Measurements from ENCODE around the gene STPG2. TPM values are rescaled to one million over a fixed set of nuclear protein-coding genes. Genes with fewer than 3 reads are reported as not detected.

STPG2 gene
- total and polyA plus RNA-seq, 2 donors (not counting 3 experiments of a cell fraction or from before 2014, with no cell fraction given): not detected

GRCh38 chr4:98102660-98103059 lies 40.6 kb downstream of the STPG2 start:
- no peaks in the 10 kb centered on the region for H3K9me3 ChIP-seq (replicated peaks; ENCODE audit: control insufficient read depth, insufficient read depth, low read length)
- H3K36me3 ChIP-seq (ENCODE audit: control insufficient read depth in 2 of 2, extremely low read depth in 1 of 2, insufficient read depth in 2 of 2, low read length in 2 of 2): no peaks in the 10 kb centered on the region
- BruUV-seq (replicated peaks): no TSS peak
- no peaks in the 10 kb centered on the region for H3K79me2 ChIP-seq (ENCODE audit: control insufficient read depth, insufficient read depth, low read length)
- H4K20me1 ChIP-seq (replicated peaks; ENCODE audit: control insufficient read depth, extremely low read depth, insufficient read depth, low read length): no peaks in the 10 kb centered on the region
- no peak overlapping the region for H3K4me2 ChIP-seq (ENCODE audit: insufficient read depth, low read length)
- intact Hi-C loops (cut with micrococcal nuclease) (no loop called here), dilution Hi-C loops (cut with MboI; ENCODE audit: extremely low pct_ligation_motif_present, low sequenced_read_pairs) (no loop called here)
- H3K4me1 ChIP-seq (ENCODE audit: control insufficient read depth, extremely low read depth, insufficient read depth, low read length): no peaks in the 10 kb centered on the region
- H3K4me3 ChIP-seq (replicated peaks in 1 of 3; ENCODE audit: insufficient read depth in 1 of 3, low read depth in 1 of 3, low read length in 3 of 3): no peak overlapping the region
- FAIRE-seq (no peak), DNase-seq (ENCODE audit: low read depth, low spot score) (no peak)
- H3K9me1 ChIP-seq (replicated peaks; ENCODE audit: control insufficient read depth, extremely low read depth, insufficient read depth, low read length): no peaks in the 10 kb centered on the region
- POLR2A ChIA-PET: no interaction called here
- TF ChIP-seq, protein P1, sequence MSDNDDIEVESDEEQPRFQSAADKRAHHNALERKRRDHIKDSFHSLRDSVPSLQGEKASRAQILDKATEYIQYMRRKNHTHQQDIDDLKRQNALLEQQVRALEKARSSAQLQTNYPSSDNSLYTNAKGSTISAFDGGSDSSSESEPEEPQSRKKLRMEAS (IDR thresholded peaks at IDR 0.05; ENCODE audit: insufficient read depth, insufficient read length): no peak
- no peak for TF ChIP-seq FOS (IDR thresholded peaks at IDR 0.05; ENCODE audit: borderline replicate concordance, insufficient read depth, low read length)
- no peak for TF ChIP-seq POLR2A (IDR thresholded peaks at IDR 0.05; ENCODE audit: low read depth, low read length)
- no peak for TF ChIP-seq CTCF (IDR thresholded peaks at IDR 0.05; ENCODE audit: extremely low read depth in 1 of 2, insufficient read depth in 1 of 2, low read depth in 1 of 2, low read length in 2 of 2)
- TF ChIP-seq JUN (IDR thresholded peaks at IDR 0.05; ENCODE audit: borderline replicate concordance, insufficient read depth, insufficient read length, low read depth): no peak
- no peak for TF ChIP-seq GATA2 (IDR thresholded peaks at IDR 0.05; ENCODE audit: insufficient read depth, insufficient read length, low read depth, low read length)
- no peak for TF ChIP-seq MYC (IDR thresholded peaks at IDR 0.05; ENCODE audit: low read depth, low read length)
- no peak for TF ChIP-seq EZH2 (IDR thresholded peaks at IDR 0.05; ENCODE audit: borderline replicate concordance, low read depth, low read length, severe bottlenecking)
- TF ChIP-seq POLR2AphosphoS5 (IDR thresholded peaks at IDR 0.05; ENCODE audit: insufficient read depth, low read depth, low read length): no peak
- H3K27me3 ChIP-seq (ENCODE audit: control insufficient read depth in 2 of 2, insufficient read depth in 2 of 2, low read length in 2 of 2): no peaks in the 10 kb centered on the region
- H2AFZ ChIP-seq (ENCODE audit: low read depth, low read length): no peak overlapping the region
- no peak overlapping the region for H3K9ac ChIP-seq (replicated peaks; ENCODE audit: extremely low read depth, insufficient read depth, low read length)
- H3K27ac ChIP-seq (ENCODE audit: insufficient read depth, low read depth, low read length): no peak overlapping the region
- CTCF ChIA-PET: interaction anchor here (1.9 kb wide), 1 partner anchor 10 kb away, joined by 20 read pairs; no protein-coding TSS in a partner anchor

All from endothelial cell of umbilical vein (primary cell).